Panc1 (cell line): ENCODE measurements around the gene LRR1. TPM values are rescaled to one million over a fixed set of nuclear protein-coding genes. Genes with fewer than 3 reads are reported as not detected.
A peak's percentile ranks its signal among the peaks of the same experiment; 100 is the strongest.

Source experiments
- ATAC-seq: fragments of 200-7000 bp; cut with Tn5 transposase; 2 replicates; pipeline ENCODE4 v1.9.1; 2020; ENCODE audit warnings: mild to moderate bottlenecking, moderate library complexity
- Bru-seq: library from RNA; stranded (reverse); fragments of 400-500 nt; gene quantifications from one replicate; lab custom pipeline; 2021; lab: Mats Ljungman, UMichigan
- BruChase-seq, 2 experiments: library from RNA; stranded (reverse); fragments of 400-500 nt; gene quantifications; one replicate each; lab custom pipeline; 2021; lab: Mats Ljungman, UMichigan
- BruUV-seq: library from RNA; stranded (reverse); fragments of 400-500 nt; replicated peaks from 2 replicates; lab custom pipeline; 2021; lab: Mats Ljungman, UMichigan
- CTCF ChIA-PET: fragments of 300-600 bp; sonication (Branson Sonifier 250); formaldehyde crosslinking; loops from one replicate; lab custom pipeline; 2022; ENCODE audit warnings: antibody characterized with exemption; lab: Charles Lee
- POLR2A ChIA-PET: fragments of 300-600 bp; sonication (Branson Sonifier 250); formaldehyde crosslinking; loops from one replicate; lab custom pipeline; 2022; ENCODE audit warnings: antibody characterized with exemption; lab: Charles Lee
- DNase-seq: peaks from one replicate; pipeline ENCODE4 v3.0.0-alpha.2; 2010; ENCODE audit warnings: low read depth, low spot score
- H3K27ac ChIP-seq: 2 replicates; pipeline ENCODE4 v1.5.1; 2011; ENCODE audit warnings: mild to moderate bottlenecking, low read length, inconsistent platforms
- H3K27me3 ChIP-seq: fragments of 200-500 bp; sonication (Bioruptor generic); 2 replicates; pipeline ENCODE4 v1.6.0; 2014; ENCODE audit warnings: low read length, inconsistent platforms; ENCODE audit not compliant: control insufficient read depth, insufficient read depth
- H3K36me3 ChIP-seq: fragments of 200-500 bp; sonication (Bioruptor generic); 2 replicates; pipeline ENCODE4 v1.5.1; 2014; ENCODE audit warnings: inconsistent platforms, mild to moderate bottlenecking, low read length, moderate library complexity; ENCODE audit not compliant: control insufficient read depth, insufficient read depth
- H3K4me1 ChIP-seq: 2 replicates; pipeline ENCODE4 v1.5.1; 2011; ENCODE audit warnings: inconsistent platforms, mild to moderate bottlenecking, low read length, moderate library complexity; ENCODE audit not compliant: control insufficient read depth, insufficient read depth
- H3K4me3 ChIP-seq, 2 experiments: 2 replicates each; pipeline ENCODE4 v1.5.1; 2011 to 2012; ENCODE audit warnings: low read depth in 2 of 2, low read length in 2 of 2, mild to moderate bottlenecking in 2 of 2, inconsistent platforms in 1 of 2, moderate library complexity in 1 of 2
- H3K9me3 ChIP-seq: fragments of 200-500 bp; sonication (Bioruptor generic); 2 replicates; pipeline ENCODE4 v1.5.1; 2014; ENCODE audit warnings: low read depth, mild to moderate bottlenecking, inconsistent platforms, low read length, moderate library complexity; ENCODE audit not compliant: control insufficient read depth, insufficient read depth
- CTCF ChIP-seq: fragments of 450-650 bp; IDR thresholded peaks from 2 replicates; pipeline ENCODE4 v1.5.1; 2017; ENCODE audit warnings: mild to moderate bottlenecking
- POLR2AphosphoS5 ChIP-seq: IDR thresholded peaks from 2 replicates; pipeline ENCODE4 v1.6.1; 2012; ENCODE audit warnings: mild to moderate bottlenecking, low read depth, low read length, moderate library complexity
- REST ChIP-seq, 2 experiments: IDR thresholded peaks; 2 replicates each; pipeline ENCODE4 v1.6.1; 2011 to 2012; ENCODE audit warnings: low read depth in 2 of 2, control low read depth in 1 of 2, low read length in 1 of 2, mild to moderate bottlenecking in 1 of 2, moderate library complexity in 1 of 2; ENCODE audit not compliant: insufficient read depth in 1 of 2
- SIN3A ChIP-seq: IDR thresholded peaks from 2 replicates; pipeline ENCODE4 v1.6.1; 2012; ENCODE audit warnings: low read depth, mild to moderate bottlenecking, low read length, moderate library complexity, borderline replicate concordance; ENCODE audit not compliant: insufficient read depth
- TCF7L2 ChIP-seq: IDR thresholded peaks from 2 replicates; pipeline ENCODE4 v1.6.1; 2011; ENCODE audit warnings: mild to moderate bottlenecking, low read depth, low read length, inconsistent platforms
- in situ Hi-C: cut with HindIII; loops from 2 replicates; pipeline ENCODE4 v1.10.0; 2016; ENCODE audit warnings: low sequenced_read_pairs, low pct_unique_long_range_greater_than_20kb
- intact Hi-C: fragments of 100-400 bp; cut with micrococcal nuclease; formaldehyde crosslinking; loops from one replicate; pipeline ENCODE4 v1.10.0; 2022; ENCODE audit not compliant: unreplicated experiment
- long read RNA-seq: library from polyadenylated mRNA; unstranded; transcript quantifications from one replicate; pipeline ENCODE4 v2.0.0, GENCODE V29; 2021; ENCODE audit not compliant: unreplicated experiment
- polyA plus RNA-seq: library from polyadenylated mRNA; unstranded; fragments of >200 nt; gene quantifications from one replicate; pipeline ENCODE4 v1.2.1, GENCODE V29; 2012; ENCODE audit warnings: missing spikeins; ENCODE audit not compliant: insufficient read length
- total RNA-seq: library from RNA; stranded (reverse); gene quantifications from one replicate; pipeline ENCODE4 v1.2.1, GENCODE V29; 2021; ENCODE audit not compliant: unreplicated experiment

The LRR1 gene
- total RNA-seq (23.3 TPM), Bru-seq, nascent RNA (percentile 70 among the genes with signal in this experiment), BruChase-seq, experiment 1, labeled RNA remaining after a 2-hour chase (percentile 76 among the genes with signal in this experiment), BruChase-seq, experiment 2, labeled RNA remaining after a 6-hour chase (percentile 75 among the genes with signal in this experiment)
- polyA plus RNA-seq = 11.6 TPM
- long read RNA-seq, transcript LRR1-201 (4 exons, 1,745 nt) = major isoform, 12 of 33 reads
- long read RNA-seq, partial matches to known transcripts = 14 of 33 reads
- long read RNA-seq, other reads (novel, unspliced or antisense) = 3 of 33 reads

GRCh38 chr14:49598485-49599300 lies at the start of gene LRR1:
Gene LRR1, plus strand, starts transcription at chr14:49598940. Its CDS starts 81 bp downstream, at chr14:49599021.
- in situ Hi-C loops = no loop called here
- ATAC-seq (peak; percentile 85), DNase-seq (no peak)
- H3K9me3 ChIP-seq = no peaks in the 10 kb centered on the region
- H3K36me3 ChIP-seq = no peaks in the 10 kb centered on the region; the same call in 1 of the 2 replicates
- H3K27me3 ChIP-seq = no peaks in the 10 kb centered on the region
- BruUV-seq = no TSS peak
- peaks cover 9% of the 10 kb centered on the region; the same call in 1 of the 2 replicates for H3K4me1 ChIP-seq
- CTCF ChIA-PET = no interaction called here
- POLR2A ChIA-PET = interaction anchor here (0.6 kb wide), 1 partner anchor 283 kb away, joined by 3 read pairs; no protein-coding TSS in a partner anchor
- peak; percentile 72 for TF ChIP-seq POLR2AphosphoS5
- no peak for TF ChIP-seq CTCF
- TF ChIP-seq SIN3A = peak; percentile 49; the same call in 1 of the 2 replicates
- intact Hi-C loops = no loop called here
- peak within 1 kb of the TSS; percentile 95 for H3K27ac ChIP-seq
- H3K4me3 ChIP-seq = peak within 1 kb of the TSS; percentile 77 to 94

- POLR2A ChIA-PET = no interaction called here
- ATAC-seq = no peak
Measured at GRCh38 chr14:49549446-49549845, 49.3 kb upstream of the LRR1 start.

More at GRCh38 chr14:49549446-49549845, 49.3 kb upstream of the LRR1 start:
- H3K9me3 ChIP-seq = no peaks in the 10 kb centered on the region
- H3K4me1 ChIP-seq = no peaks in the 10 kb centered on the region
- in situ Hi-C loops = no loop called here
- intact Hi-C loops = no loop called here
- H3K4me3 ChIP-seq = no peak overlapping the region
- BruUV-seq = no TSS peak
- no peak for TF ChIP-seq CTCF
- no peak for TF ChIP-seq POLR2AphosphoS5
- no peak for TF ChIP-seq TCF7L2
- no peak for TF ChIP-seq REST (IDR thresholded peaks at IDR 0.05; ENCODE audit: insufficient read depth in 1 of 2, low read depth in 2 of 2, low read length in 1 of 2)
- no peak for TF ChIP-seq SIN3A
- H3K36me3 ChIP-seq = no peaks in the 10 kb centered on the region
- DNase-seq = no peak
- H3K27me3 ChIP-seq = no peaks in the 10 kb centered on the region
- CTCF ChIA-PET = interaction anchor here (0.9 kb wide), 1 partner anchor 88 kb away, joined by 4 read pairs; no protein-coding TSS in a partner anchor
- no peak overlapping the region for H3K27ac ChIP-seq
